ENCODE measurements around the gene RBFOX2. TPM values are rescaled to one million over a fixed set of nuclear protein-coding genes. Genes with fewer than 3 reads are reported as not detected.

Gene RBFOX2
- total and polyA plus RNA-seq, 12 donors: 15.7 to 86.6 (median 69.8) TPM

GRCh38 chr22:35870517-35871293, 157.9 kb downstream of the RBFOX2 start:
- no peak overlapping the region for H3K4me3 ChIP-seq
- H3K27me3 ChIP-seq: no peaks in the 10 kb centered on the region
- WGBS, 4 donors: 51 to 54% (median 53%) methylated on average over 3 of the region's 3 CpGs
- no peaks in the 10 kb centered on the region for H3K9me3 ChIP-seq (replicated peaks in 1 of 3)
- no peak overlapping the region for H3K27ac ChIP-seq
- no peak for TF ChIP-seq POLR2A (IDR thresholded peaks at IDR 0.05)
- H3K4me1 ChIP-seq (replicated peaks in 1 of 2): peaks cover 0 to 5% of the 10 kb centered on the region in 2 donors
- intact Hi-C loops (cut with DNase I): no loop called here
- H3K36me3 ChIP-seq (replicated peaks in 1 of 2): no peaks in the 10 kb centered on the region
- DNase-seq: no peak

- no peak for DNase-seq
- Histone ChIP-seq H3K4me3 (no peak overlapping the region), H3K36me3 (replicated peaks in 1 of 2) (no peaks in the 10 kb centered on the region), H3K27ac (no peak overlapping the region), H3K27me3 (no peaks in the 10 kb centered on the region), H3K4me1 (replicated peaks in 1 of 2) (peaks cover 0 to 5% of the 10 kb centered on the region in 2 donors), H3K9me3 (replicated peaks in 1 of 3) (no peaks in the 10 kb centered on the region)
- intact Hi-C loops (cut with DNase I): no loop called here
- 96 to 97% (median 96%) methylated on average over 5 of the region's 5 CpGs for WGBS, 4 donors
- TF ChIP-seq CTCF (IDR thresholded peaks at IDR 0.05): no peak
- no peak for TF ChIP-seq POLR2A (IDR thresholded peaks at IDR 0.05)
These were observed 159.7 kb downstream of the RBFOX2 start for GRCh38 chr22:35868938-35869337.

GRCh38 chr22:35866651-35867050, 162.0 kb downstream of the RBFOX2 start:
- no peak overlapping the region for H3K4me3 ChIP-seq
- H3K36me3 ChIP-seq (replicated peaks in 1 of 2): no peaks in the 10 kb centered on the region
- no peaks in the 10 kb centered on the region for H3K27me3 ChIP-seq
- DNase-seq: no peak
- no peak overlapping the region for H3K27ac ChIP-seq
- no peak for TF ChIP-seq POLR2A (IDR thresholded peaks at IDR 0.05)
- TF ChIP-seq CTCF (IDR thresholded peaks at IDR 0.05): no peak
- peaks cover under 1 to 12% of the 10 kb centered on the region in 2 donors for H3K4me1 ChIP-seq (replicated peaks in 1 of 2)
- H3K9me3 ChIP-seq (replicated peaks in 1 of 3): no peaks in the 10 kb centered on the region
- WGBS, 4 donors: 77 to 83% (median 80%) methylated on average over 3 of the region's 3 CpGs
- intact Hi-C loops (cut with DNase I): no loop called here

GRCh38 chr22:35864545-35865165, 164.0 kb downstream of the RBFOX2 start:
- Histone ChIP-seq H3K36me3 (replicated peaks in 1 of 2) (no peaks in the 10 kb centered on the region), H3K4me1 (replicated peaks in 1 of 2) (peaks cover 3 to 9% of the 10 kb centered on the region in 2 donors), H3K4me3 (no peak overlapping the region), H3K9me3 (replicated peaks in 1 of 3) (no peaks in the 10 kb centered on the region), H3K27me3 (no peaks in the 10 kb centered on the region), H3K27ac (no peak overlapping the region)
- no peak for DNase-seq
- intact Hi-C loops (cut with DNase I): no loop called here
- TF ChIP-seq CTCF (IDR thresholded peaks at IDR 0.05) (no peak), POLR2A (IDR thresholded peaks at IDR 0.05) (no peak)

Measured in adrenal gland (tissue), 12 donors.